SK-N-SH treated with all-trans-retinoic acid at 6 μM for 48 hours (cell line): ENCODE measurements around the gene ABR.

Experiments used
- ATAC-seq: fragments of 200-7000 bp; cut with Tn5 transposase; 3 replicates; pipeline ENCODE4 v1.9.1; 2020; ENCODE audit warnings: mild to moderate bottlenecking, moderate library complexity
- ARNTL ChIP-seq: fragments of 450-650 bp; formaldehyde crosslinking; IDR thresholded peaks from 2 replicates; pipeline ENCODE4 v1.5.0; 2020; ENCODE audit warnings: low read depth, mild to moderate bottlenecking, moderate library complexity, borderline replicate concordance
- CSDC2 ChIP-seq: fragments of 250-450 bp; sonication (Bioruptor Pico); IDR thresholded peaks from 2 replicates; pipeline ENCODE4 v1.5.0; 2020; ENCODE audit warnings: mild to moderate bottlenecking, moderate library complexity
- GLIS3 ChIP-seq: fragments of 250-450 bp; sonication (Bioruptor Pico); IDR thresholded peaks from 2 replicates; pipeline ENCODE4 v1.5.0; 2020; ENCODE audit warnings: mild to moderate bottlenecking, moderate library complexity
- ISL1 ChIP-seq: fragments of 250-450 bp; sonication (Bioruptor Pico); IDR thresholded peaks from 2 replicates; pipeline ENCODE4 v2.1.2; 2022; ENCODE audit warnings: mild to moderate bottlenecking, moderate library complexity
- OSR1 ChIP-seq: fragments of 250-450 bp; sonication (Bioruptor Pico); IDR thresholded peaks from 2 replicates; pipeline ENCODE4 v1.8.0; 2022; ENCODE audit warnings: moderate library complexity, mild to moderate bottlenecking, inconsistent platforms
- PPARA ChIP-seq: fragments of 250-450 bp; sonication (Bioruptor Pico); IDR thresholded peaks from 2 replicates; pipeline ENCODE4 v1.5.0; 2020; ENCODE audit warnings: mild to moderate bottlenecking, borderline replicate concordance
- RARB ChIP-seq: fragments of 250-450 bp; sonication (Bioruptor Pico); IDR thresholded peaks from 2 replicates; pipeline ENCODE4 v1.8.0; 2021; ENCODE audit warnings: mild to moderate bottlenecking, moderate library complexity
- SNAI2 ChIP-seq: fragments of 250-450 bp; sonication (Bioruptor Pico); IDR thresholded peaks from 2 replicates; pipeline ENCODE4 v1.5.0; 2020; ENCODE audit warnings: mild to moderate bottlenecking, moderate library complexity
- TCF4 ChIP-seq: fragments of 250-450 bp; sonication (Bioruptor Pico); IDR thresholded peaks from 2 replicates; pipeline ENCODE4 v1.8.0; 2021; ENCODE audit warnings: mild to moderate bottlenecking, moderate library complexity, borderline replicate concordance
- TOX ChIP-seq: fragments of 250-450 bp; sonication (Bioruptor Pico); IDR thresholded peaks from 2 replicates; pipeline ENCODE4 v1.8.0; 2021; ENCODE audit warnings: mild to moderate bottlenecking, moderate library complexity, borderline replicate concordance
- ZFP3 ChIP-seq: fragments of 250-450 bp; sonication (Bioruptor Pico); IDR thresholded peaks from 2 replicates; pipeline ENCODE4 v1.5.0; 2020; ENCODE audit warnings: mild to moderate bottlenecking, moderate library complexity
- ZNF565 ChIP-seq: fragments of 450-650 bp; formaldehyde crosslinking; conservative IDR thresholded peaks from 2 replicates; pipeline ENCODE4 v1.5.0; 2020; ENCODE audit warnings: low read depth, mild to moderate bottlenecking, moderate library complexity
- ZNF70 ChIP-seq: fragments of 450-650 bp; formaldehyde crosslinking; IDR thresholded peaks from 2 replicates; pipeline ENCODE4 v1.5.0; 2020; ENCODE audit warnings: mild to moderate bottlenecking, moderate library complexity
- ZNF8 ChIP-seq: fragments of 450-650 bp; formaldehyde crosslinking; IDR thresholded peaks from 2 replicates; pipeline ENCODE4 v1.5.0; 2020; ENCODE audit warnings: mild to moderate bottlenecking, moderate library complexity
- TF ChIP-seq, protein P1 (sequence below): fragments of 250-450 bp; sonication (Bioruptor Pico); IDR thresholded peaks from 2 replicates; pipeline ENCODE4 v1.5.0; 2020; ENCODE audit warnings: mild to moderate bottlenecking, moderate library complexity
- TF ChIP-seq, protein P2 (sequence below): fragments of 250-450 bp; sonication (Bioruptor Pico); IDR thresholded peaks from 2 replicates; pipeline ENCODE4 v1.5.1; 2021; ENCODE audit warnings: mild to moderate bottlenecking, moderate library complexity
- TF ChIP-seq, protein P3 (sequence below): fragments of 250-450 bp; sonication (Bioruptor Pico); IDR thresholded peaks from 2 replicates; pipeline ENCODE4 v1.8.0; 2021; ENCODE audit warnings: low read depth, mild to moderate bottlenecking, moderate library complexity, borderline replicate concordance
- TF ChIP-seq, protein P4 (sequence below): fragments of 250-450 bp; sonication (Bioruptor Pico); IDR thresholded peaks from 2 replicates; pipeline ENCODE4 v1.5.1; 2020; ENCODE audit warnings: low read depth, mild to moderate bottlenecking, moderate library complexity

The ABR gene

DNA sequence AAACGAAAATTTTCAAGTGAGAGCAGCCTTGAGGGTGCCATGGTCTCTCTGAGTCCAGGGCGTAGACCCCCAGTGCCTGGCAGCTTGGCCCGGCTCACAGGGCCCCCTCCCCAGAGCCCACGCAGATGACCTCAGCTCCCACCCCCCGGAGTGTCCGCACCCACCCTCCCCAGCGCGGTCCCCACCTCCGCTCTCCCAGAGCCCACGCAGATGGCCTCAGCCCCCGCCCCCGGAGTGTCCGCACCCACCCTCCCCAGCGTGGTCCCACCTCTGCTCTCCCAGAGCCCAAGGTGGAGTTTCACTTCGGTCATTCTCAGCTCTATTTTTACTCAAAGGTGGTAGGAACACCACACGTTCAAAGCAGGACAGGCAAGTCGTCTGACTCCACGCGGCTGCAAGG is 13.9 kb downstream of the ABR start (continued):
- TF ChIP-seq, protein P1, sequence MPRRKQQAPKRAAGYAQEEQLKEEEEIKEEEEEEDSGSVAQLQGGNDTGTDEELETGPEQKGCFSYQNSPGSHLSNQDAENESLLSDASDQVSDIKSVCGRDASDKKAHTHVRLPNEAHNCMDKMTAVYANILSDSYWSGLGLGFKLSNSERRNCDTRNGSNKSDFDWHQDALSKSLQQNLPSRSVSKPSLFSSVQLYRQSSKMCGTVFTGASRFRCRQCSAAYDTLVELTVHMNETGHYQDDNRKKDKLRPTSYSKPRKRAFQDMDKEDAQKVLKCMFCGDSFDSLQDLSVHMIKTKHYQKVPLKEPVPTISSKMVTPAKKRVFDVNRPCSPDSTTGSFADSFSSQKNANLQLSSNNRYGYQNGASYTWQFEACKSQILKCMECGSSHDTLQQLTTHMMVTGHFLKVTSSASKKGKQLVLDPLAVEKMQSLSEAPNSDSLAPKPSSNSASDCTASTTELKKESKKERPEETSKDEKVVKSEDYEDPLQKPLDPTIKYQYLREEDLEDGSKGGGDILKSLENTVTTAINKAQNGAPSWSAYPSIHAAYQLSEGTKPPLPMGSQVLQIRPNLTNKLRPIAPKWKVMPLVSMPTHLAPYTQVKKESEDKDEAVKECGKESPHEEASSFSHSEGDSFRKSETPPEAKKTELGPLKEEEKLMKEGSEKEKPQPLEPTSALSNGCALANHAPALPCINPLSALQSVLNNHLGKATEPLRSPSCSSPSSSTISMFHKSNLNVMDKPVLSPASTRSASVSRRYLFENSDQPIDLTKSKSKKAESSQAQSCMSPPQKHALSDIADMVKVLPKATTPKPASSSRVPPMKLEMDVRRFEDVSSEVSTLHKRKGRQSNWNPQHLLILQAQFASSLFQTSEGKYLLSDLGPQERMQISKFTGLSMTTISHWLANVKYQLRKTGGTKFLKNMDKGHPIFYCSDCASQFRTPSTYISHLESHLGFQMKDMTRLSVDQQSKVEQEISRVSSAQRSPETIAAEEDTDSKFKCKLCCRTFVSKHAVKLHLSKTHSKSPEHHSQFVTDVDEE (CRISPR knock-in tag): no peak

DNA sequence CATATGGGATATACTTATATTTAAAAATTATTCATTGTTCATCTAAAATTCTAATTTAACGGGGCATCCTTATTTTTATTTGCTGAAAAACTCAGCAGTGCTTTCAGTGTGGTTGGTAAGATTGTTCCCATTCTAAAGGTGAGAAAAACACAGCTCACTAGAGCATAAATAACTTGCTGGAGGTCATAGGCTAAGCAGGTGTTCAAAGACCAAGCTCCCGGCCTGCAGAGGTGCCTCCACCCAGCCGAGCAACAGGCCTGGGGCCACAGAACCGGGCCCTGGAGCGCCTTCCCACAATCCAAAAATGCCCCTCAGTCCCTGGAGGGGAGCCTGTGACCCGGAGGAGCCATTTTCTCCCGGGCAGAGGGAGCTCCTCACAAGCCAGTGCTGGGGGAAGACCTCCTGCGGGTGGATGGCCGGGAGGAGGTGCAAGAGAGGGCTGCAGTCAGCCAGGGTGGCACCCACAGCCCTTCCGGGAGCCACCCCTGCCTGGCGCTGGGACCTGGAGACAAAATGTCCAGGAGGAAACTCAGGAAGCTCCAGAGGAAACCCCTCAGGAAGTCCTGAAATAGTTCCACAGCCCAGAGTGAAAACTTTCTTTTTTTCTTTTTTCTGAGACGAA is 14.7 kb downstream of the ABR start:
- no peak for ATAC-seq
- TF ChIP-seq, protein P2, sequence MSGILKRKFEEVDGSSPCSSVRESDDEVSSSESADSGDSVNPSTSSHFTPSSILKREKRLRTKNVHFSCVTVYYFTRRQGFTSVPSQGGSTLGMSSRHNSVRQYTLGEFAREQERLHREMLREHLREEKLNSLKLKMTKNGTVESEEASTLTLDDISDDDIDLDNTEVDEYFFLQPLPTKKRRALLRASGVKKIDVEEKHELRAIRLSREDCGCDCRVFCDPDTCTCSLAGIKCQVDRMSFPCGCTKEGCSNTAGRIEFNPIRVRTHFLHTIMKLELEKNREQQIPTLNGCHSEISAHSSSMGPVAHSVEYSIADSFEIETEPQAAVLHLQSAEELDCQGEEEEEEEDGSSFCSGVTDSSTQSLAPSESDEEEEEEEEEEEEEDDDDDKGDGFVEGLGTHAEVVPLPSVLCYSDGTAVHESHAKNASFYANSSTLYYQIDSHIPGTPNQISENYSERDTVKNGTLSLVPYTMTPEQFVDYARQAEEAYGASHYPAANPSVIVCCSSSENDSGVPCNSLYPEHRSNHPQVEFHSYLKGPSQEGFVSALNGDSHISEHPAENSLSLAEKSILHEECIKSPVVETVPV: no peak
- TF ChIP-seq ZNF70: no peak
- TF ChIP-seq OSR1 (CRISPR knock-in tag): no peak
- TF ChIP-seq ARNTL (CRISPR knock-in tag): no peak
- no peak for TF ChIP-seq SNAI2 (CRISPR knock-in tag)
- no peak for TF ChIP-seq ZFP3 (CRISPR knock-in tag)
- TF ChIP-seq PPARA: no peak
- no peak for TF ChIP-seq RARB
- TF ChIP-seq CSDC2 (CRISPR knock-in tag): no peak
- TF ChIP-seq ISL1 (CRISPR knock-in tag): no peak

DNA sequence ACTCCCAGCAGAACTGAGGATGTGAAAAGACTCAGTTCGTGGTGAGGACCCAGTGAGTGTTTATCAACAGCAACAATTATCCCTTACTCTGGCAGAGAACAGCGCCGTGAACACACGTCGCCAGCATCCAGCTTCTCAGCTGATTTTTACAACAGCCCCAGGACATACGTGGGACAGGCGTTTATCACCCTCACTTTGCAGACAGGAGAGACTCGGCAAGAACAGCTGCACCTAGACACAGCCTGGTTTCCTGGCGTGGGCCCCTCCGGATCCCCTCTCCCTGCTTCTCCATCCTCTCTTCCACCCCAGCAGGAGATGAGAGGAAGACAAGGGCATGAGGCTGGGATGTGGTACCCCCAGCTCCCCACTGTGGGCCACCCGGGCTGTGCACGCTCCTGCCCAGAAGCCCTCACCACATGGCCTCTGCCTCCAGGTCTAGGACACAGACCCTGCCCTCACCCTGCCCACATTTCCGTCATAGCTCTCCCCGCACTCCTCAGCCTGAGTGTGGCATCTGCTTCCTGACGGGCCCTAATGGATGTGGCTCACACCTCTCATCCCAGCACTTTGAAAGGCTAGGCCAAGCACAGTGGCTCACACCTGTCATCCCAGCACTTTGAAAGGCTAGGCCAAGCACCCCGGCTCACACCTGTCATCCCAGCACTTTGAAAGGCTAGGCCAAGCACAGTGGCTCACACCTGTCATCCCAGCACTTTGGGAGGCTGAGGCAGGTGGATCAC is 17.5 kb downstream of the ABR start:
- TF ChIP-seq OSR1 (CRISPR knock-in tag) (no peak), GLIS3 (CRISPR knock-in tag) (no peak), ZNF8 (CRISPR knock-in tag) (no peak), ARNTL (CRISPR knock-in tag) (no peak), ZFP3 (CRISPR knock-in tag) (no peak), SNAI2 (CRISPR knock-in tag) (no peak), TCF4 (CRISPR knock-in tag) (no peak), RARB (no peak), ZNF70 (no peak), TOX (CRISPR knock-in tag) (no peak), ZNF565 (CRISPR knock-in tag) (no peak)
- TF ChIP-seq, protein P1 (CRISPR knock-in tag): no peak
- TF ChIP-seq, protein P3, sequence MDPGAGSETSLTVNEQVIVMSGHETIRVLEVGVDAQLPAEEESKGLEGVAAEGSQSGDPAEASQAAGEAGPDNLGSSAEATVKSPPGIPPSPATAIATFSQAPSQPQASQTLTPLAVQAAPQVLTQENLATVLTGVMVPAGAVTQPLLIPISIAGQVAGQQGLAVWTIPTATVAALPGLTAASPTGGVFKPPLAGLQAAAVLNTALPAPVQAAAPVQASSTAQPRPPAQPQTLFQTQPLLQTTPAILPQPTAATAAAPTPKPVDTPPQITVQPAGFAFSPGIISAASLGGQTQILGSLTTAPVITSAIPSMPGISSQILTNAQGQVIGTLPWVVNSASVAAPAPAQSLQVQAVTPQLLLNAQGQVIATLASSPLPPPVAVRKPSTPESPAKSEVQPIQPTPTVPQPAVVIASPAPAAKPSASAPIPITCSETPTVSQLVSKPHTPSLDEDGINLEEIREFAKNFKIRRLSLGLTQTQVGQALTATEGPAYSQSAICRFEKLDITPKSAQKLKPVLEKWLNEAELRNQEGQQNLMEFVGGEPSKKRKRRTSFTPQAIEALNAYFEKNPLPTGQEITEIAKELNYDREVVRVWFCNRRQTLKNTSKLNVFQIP: no peak
- TF ChIP-seq, protein P4, sequence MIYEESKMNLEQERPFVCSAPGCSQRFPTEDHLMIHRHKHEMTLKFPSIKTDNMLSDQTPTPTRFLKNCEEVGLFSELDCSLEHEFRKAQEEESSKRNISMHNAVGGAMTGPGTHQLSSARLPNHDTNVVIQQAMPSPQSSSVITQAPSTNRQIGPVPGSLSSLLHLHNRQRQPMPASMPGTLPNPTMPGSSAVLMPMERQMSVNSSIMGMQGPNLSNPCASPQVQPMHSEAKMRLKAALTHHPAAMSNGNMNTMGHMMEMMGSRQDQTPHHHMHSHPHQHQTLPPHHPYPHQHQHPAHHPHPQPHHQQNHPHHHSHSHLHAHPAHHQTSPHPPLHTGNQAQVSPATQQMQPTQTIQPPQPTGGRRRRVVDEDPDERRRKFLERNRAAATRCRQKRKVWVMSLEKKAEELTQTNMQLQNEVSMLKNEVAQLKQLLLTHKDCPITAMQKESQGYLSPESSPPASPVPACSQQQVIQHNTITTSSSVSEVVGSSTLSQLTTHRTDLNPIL (CRISPR knock-in tag): no peak

More for the DNA sequence above, 17.5 kb downstream of the ABR start:
- no peak for ATAC-seq
